GM18951 (cell line): ENCODE results near the gene ZNF142.

Experiments used
- POLR2A ChIP-seq: IDR thresholded peaks from 4 replicates; pipeline ENCODE4 v1.6.1; 2011; ENCODE audit warnings: mild to moderate bottlenecking; ENCODE audit not compliant: insufficient read length, insufficient read depth; ENCODE audit errors: extremely low read depth
- in situ Hi-C: fragments of 300-500 bp; cut with MboI; formaldehyde crosslinking; loops from one replicate; pipeline ENCODE4 v1.12.0; 2022; ENCODE audit warnings: low sequenced_read_pairs, mixed read lengths, inconsistent platforms; ENCODE audit not compliant: unreplicated experiment

The ZNF142 gene

GRCh38 chr2:218664653-218665052 lies 5.2 kb upstream of the ZNF142 start:
- in situ Hi-C loops: no loop called here
- TF ChIP-seq POLR2A: no peak

GRCh38 chr2:218663901-218664300 lies 4.5 kb upstream of the ZNF142 start:
- in situ Hi-C loops: no loop called here
- TF ChIP-seq POLR2A: no peak

- no peak for TF ChIP-seq POLR2A
- in situ Hi-C loops: no loop called here
These were observed 3.4 kb upstream of the ZNF142 start for GRCh38 chr2:218662827-218663226.

GRCh38 chr2:218662377-218662776 lies 3.0 kb upstream of the ZNF142 start:
- TF ChIP-seq POLR2A: no peak
- in situ Hi-C loops: no loop called here

- TF ChIP-seq POLR2A: no peak
- in situ Hi-C loops: loop anchor here (10.0 kb wide), 1 partner anchor 185 kb away; no protein-coding TSS in a partner anchor
These were observed 550 bp upstream of the ZNF142 start for GRCh38 chr2:218659988-218660358.

- TF ChIP-seq POLR2A: no peak
- in situ Hi-C loops: loop anchor here (10.0 kb wide), 1 partner anchor 186 kb away; no protein-coding TSS in a partner anchor
These were observed 659 bp downstream of the ZNF142 start for GRCh38 chr2:218658671-218659257.

- in situ Hi-C loops: loop anchor here (10.0 kb wide), 1 partner anchor 189 kb away; no protein-coding TSS in a partner anchor
- TF ChIP-seq POLR2A: no peak
These were observed 3.7 kb downstream of the ZNF142 start for GRCh38 chr2:218655751-218656150.

- TF ChIP-seq POLR2A: no peak
- in situ Hi-C loops: loop anchor here (5.0 kb wide), 1 partner anchor 231 kb away; the partner anchor contains the start of gene VIL1
These were observed 10.7 kb downstream of the ZNF142 start for GRCh38 chr2:218648787-218649100.

- TF ChIP-seq POLR2A: no peak
- in situ Hi-C loops: loop anchor here (5.0 kb wide), 1 partner anchor 231 kb away; the partner anchor contains the start of gene VIL1
These were observed 11.2 kb downstream of the ZNF142 start for GRCh38 chr2:218648088-218648786.

GRCh38 chr2:218645126-218645525 lies 14.3 kb downstream of the ZNF142 start:
- in situ Hi-C loops: loop anchor here (5.0 kb wide), 1 partner anchor 228 kb away; the partner anchor contains the start of gene VIL1
- no peak for TF ChIP-seq POLR2A

- TF ChIP-seq POLR2A: no peak
- in situ Hi-C loops: loop anchor here (5.0 kb wide), 1 partner anchor 227 kb away; the partner anchor contains the start of gene VIL1
These were observed 14.7 kb downstream of the ZNF142 start for GRCh38 chr2:218644721-218645120.

GRCh38 chr2:218643751-218644310 lies 15.6 kb downstream of the ZNF142 start:
- no peak for TF ChIP-seq POLR2A
- in situ Hi-C loops: no loop called here

- TF ChIP-seq POLR2A: no peak
- in situ Hi-C loops: no loop called here
These were observed 16.6 kb downstream of the ZNF142 start for GRCh38 chr2:218642786-218643185.

- TF ChIP-seq POLR2A: no peak
- in situ Hi-C loops: no loop called here
These were observed 17.2 kb downstream of the ZNF142 start for GRCh38 chr2:218642121-218642656.

- no peak for TF ChIP-seq POLR2A
- in situ Hi-C loops: no loop called here
These were observed 21.1 kb downstream of the ZNF142 start for GRCh38 chr2:218638372-218638771.
